GM10847 (cell line): Measurements from ENCODE around the gene C19orf81.

Source experiments
- POLR2A ChIP-seq: IDR thresholded peaks from 2 replicates; pipeline ENCODE4 v1.6.1; 2011; ENCODE audit not compliant: insufficient read length; ENCODE audit errors: extremely low read depth

The C19orf81 gene

GRCh38 chr19:50694815-50695145 lies 45.5 kb downstream of the C19orf81 start:
- TF ChIP-seq POLR2A: no peak

GRCh38 chr19:50695251-50696093 lies 46.2 kb downstream of the C19orf81 start:
- no peak for TF ChIP-seq POLR2A

GRCh38 chr19:50696094-50696483 lies 46.8 kb downstream of the C19orf81 start:
- TF ChIP-seq POLR2A: no peak

GRCh38 chr19:50697414-50698124 lies 48.3 kb downstream of the C19orf81 start:
- no peak for TF ChIP-seq POLR2A

GRCh38 chr19:50701367-50701985 lies 52.2 kb downstream of the C19orf81 start:
- TF ChIP-seq POLR2A: no peak

- no peak for TF ChIP-seq POLR2A
Measured at GRCh38 chr19:50702158-50702870, 53.1 kb downstream of the C19orf81 start.

- TF ChIP-seq POLR2A: no peak
Measured at GRCh38 chr19:50702871-50703829, 53.9 kb downstream of the C19orf81 start.

- TF ChIP-seq POLR2A: no peak
Measured at GRCh38 chr19:50703915-50704796, 54.9 kb downstream of the C19orf81 start.

- no peak for TF ChIP-seq POLR2A
Measured at GRCh38 chr19:50705422-50706019, 56.3 kb downstream of the C19orf81 start.

- no peak for TF ChIP-seq POLR2A
Measured at GRCh38 chr19:50706387-50706786, 57.1 kb downstream of the C19orf81 start.

GRCh38 chr19:50708179-50708879 lies 59.1 kb downstream of the C19orf81 start:
- no peak for TF ChIP-seq POLR2A
